Measurements from ENCODE around the gene ATF6B. TPM values are rescaled to one million over a fixed set of nuclear protein-coding genes. Genes with fewer than 3 reads are reported as not detected.

The ATF6B gene
- total and polyA plus RNA-seq, 8 donors, result 20.9 to 718 (median 54.2) TPM

GRCh38 chr6:32083812-32084768, 44.0 kb downstream of the ATF6B start:
- intact Hi-C loops (cut with DNase I; ENCODE audit: low total_unique reads), result no loop called here

DNA sequence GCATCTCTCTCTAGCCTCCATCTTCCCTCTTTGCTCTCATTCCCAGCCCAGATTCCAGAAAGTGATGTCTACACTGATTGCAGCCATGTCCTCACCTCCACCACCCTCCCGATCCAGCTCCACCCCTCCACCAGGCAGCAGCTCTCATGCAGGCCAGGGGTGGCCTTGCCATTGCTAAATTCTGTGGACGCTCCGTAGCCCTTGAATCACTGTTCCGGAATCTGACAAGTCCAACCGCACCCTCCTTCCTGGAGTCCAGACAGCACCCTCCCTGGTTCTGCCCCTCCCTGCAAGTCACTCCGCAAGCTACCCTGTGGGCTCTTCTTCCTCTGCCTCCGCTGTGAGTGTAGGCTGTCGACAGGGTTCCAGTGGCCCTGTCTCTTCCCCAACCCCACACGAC, 45.1 kb downstream of the ATF6B start:
- TF ChIP-seq EP300 (IDR thresholded peaks at IDR 0.05) (no peak), POLR2A (IDR thresholded peaks at IDR 0.05) (no peak), POLR2AphosphoS5 (IDR thresholded peaks at IDR 0.05) (no peak)
- TF ChIP-seq, protein P1, sequence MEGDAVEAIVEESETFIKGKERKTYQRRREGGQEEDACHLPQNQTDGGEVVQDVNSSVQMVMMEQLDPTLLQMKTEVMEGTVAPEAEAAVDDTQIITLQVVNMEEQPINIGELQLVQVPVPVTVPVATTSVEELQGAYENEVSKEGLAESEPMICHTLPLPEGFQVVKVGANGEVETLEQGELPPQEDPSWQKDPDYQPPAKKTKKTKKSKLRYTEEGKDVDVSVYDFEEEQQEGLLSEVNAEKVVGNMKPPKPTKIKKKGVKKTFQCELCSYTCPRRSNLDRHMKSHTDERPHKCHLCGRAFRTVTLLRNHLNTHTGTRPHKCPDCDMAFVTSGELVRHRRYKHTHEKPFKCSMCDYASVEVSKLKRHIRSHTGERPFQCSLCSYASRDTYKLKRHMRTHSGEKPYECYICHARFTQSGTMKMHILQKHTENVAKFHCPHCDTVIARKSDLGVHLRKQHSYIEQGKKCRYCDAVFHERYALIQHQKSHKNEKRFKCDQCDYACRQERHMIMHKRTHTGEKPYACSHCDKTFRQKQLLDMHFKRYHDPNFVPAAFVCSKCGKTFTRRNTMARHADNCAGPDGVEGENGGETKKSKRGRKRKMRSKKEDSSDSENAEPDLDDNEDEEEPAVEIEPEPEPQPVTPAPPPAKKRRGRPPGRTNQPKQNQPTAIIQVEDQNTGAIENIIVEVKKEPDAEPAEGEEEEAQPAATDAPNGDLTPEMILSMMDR (IDR thresholded peaks at IDR 0.05), result no peak
- WGBS, 5 donors, result 60 to 88% (median 76%) methylated on average over 9 of the region's 9 CpGs
- intact Hi-C loops (cut with DNase I; ENCODE audit: low total_unique reads), result no loop called here
- Histone ChIP-seq H3K4me1 (peaks cover 16 to 26% (median 20%) of the 10 kb centered on the region in 4 donors), H3K27me3 (peaks cover 0 to 35% (median 0%) of the 10 kb centered on the region in 3 donors), H3K9me3 (no peaks in the 10 kb centered on the region), H3K4me3 (no peak overlapping the region), H3K27ac (peak overlapping the region in 4 of 5 donors; percentile 60 to 77 (median 70)), H3K36me3 (peaks cover 0 to 40% (median 25%) of the 10 kb centered on the region in 4 donors)
- no peak for DNase-seq

More at GRCh38 chr6:32083812-32084768, 44.0 kb downstream of the ATF6B start:
- no peaks in the 10 kb centered on the region for H3K9me3 ChIP-seq
- H3K36me3 ChIP-seq, result peaks cover 0 to 32% (median 17%) of the 10 kb centered on the region in 4 donors
- peak overlapping the region in 3 of 5 donors; percentile 22 to 77 (median 76) for H3K27ac ChIP-seq
- H3K4me3 ChIP-seq, result no peak overlapping the region
- H3K27me3 ChIP-seq, result peaks cover 0 to 36% (median 0%) of the 10 kb centered on the region in 3 donors
- DNase-seq, result no peak
- TF ChIP-seq, protein P1 (IDR thresholded peaks at IDR 0.05), result no peak
- TF ChIP-seq POLR2A (IDR thresholded peaks at IDR 0.05), result no peak
- TF ChIP-seq POLR2AphosphoS5 (IDR thresholded peaks at IDR 0.05), result no peak
- TF ChIP-seq EP300 (IDR thresholded peaks at IDR 0.05), result no peak
- WGBS, 5 donors, result 93 to 96% (median 94%) methylated on average over 14 to 22 of the region's 22 CpGs
- peaks cover 17 to 30% (median 28%) of the 10 kb centered on the region in 4 donors for H3K4me1 ChIP-seq

DNA sequence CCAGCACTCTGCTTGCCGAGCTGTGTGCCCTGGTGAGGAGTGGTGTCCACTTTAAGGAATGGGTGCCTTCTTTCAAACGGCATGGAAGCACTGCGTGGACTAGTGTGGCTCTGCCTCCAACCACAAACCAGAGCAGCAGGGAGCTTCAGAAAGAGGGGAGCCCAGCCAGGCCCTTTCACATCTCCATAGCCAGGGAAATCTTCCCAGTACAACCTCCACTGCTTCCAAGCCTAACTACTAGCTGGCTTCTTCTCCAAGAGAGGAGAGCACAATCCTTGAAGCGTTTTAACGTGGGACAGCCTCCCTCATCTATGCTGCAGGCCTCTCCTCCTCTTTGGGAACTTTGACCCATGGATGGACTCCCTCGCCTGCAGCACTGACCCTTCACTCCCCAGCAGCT, 45.6 kb downstream of the ATF6B start:
- H3K27ac ChIP-seq, result peak overlapping the region in 4 of 5 donors; percentile 60 to 77 (median 70)
- H3K4me3 ChIP-seq, result no peak overlapping the region
- peaks cover 0 to 31% (median 0%) of the 10 kb centered on the region in 3 donors for H3K27me3 ChIP-seq
- no peaks in the 10 kb centered on the region for H3K9me3 ChIP-seq
- peaks cover 11 to 21% (median 16%) of the 10 kb centered on the region in 4 donors for H3K4me1 ChIP-seq
- intact Hi-C loops (cut with DNase I; ENCODE audit: low total_unique reads), result no loop called here
- 44 to 69% (median 57%) methylated on average over 6 of the region's 6 CpGs for WGBS, 5 donors
- H3K36me3 ChIP-seq, result peaks cover 0 to 40% (median 25%) of the 10 kb centered on the region in 4 donors
- TF ChIP-seq, protein P1 (IDR thresholded peaks at IDR 0.05), result no peak
- no peak for TF ChIP-seq EP300 (IDR thresholded peaks at IDR 0.05)
- no peak for TF ChIP-seq POLR2AphosphoS5 (IDR thresholded peaks at IDR 0.05)
- TF ChIP-seq POLR2A (IDR thresholded peaks at IDR 0.05), result no peak
- no peak for DNase-seq

- peak in 1 of 2 donors; percentile 74 for DNase-seq
- Histone ChIP-seq H3K27me3 (peaks cover 0 to 20% (median 0%) of the 10 kb centered on the region in 3 donors), H3K4me1 (peaks cover 0 to 10% (median 5%) of the 10 kb centered on the region in 4 donors), H3K4me3 (no peak overlapping the region), H3K27ac (peak overlapping the region; percentile 14 to 77 (median 65)), H3K36me3 (peaks cover 0 to 40% (median 28%) of the 10 kb centered on the region in 4 donors), H3K9me3 (no peaks in the 10 kb centered on the region)
- TF ChIP-seq POLR2AphosphoS5 (IDR thresholded peaks at IDR 0.05), result peak in 1 of 3 donors; percentile 25
- TF ChIP-seq, protein P1 (IDR thresholded peaks at IDR 0.05), result no peak
- 54 to 79% (median 72%) methylated on average over 12 to 22 of the region's 22 CpGs for WGBS, 5 donors
- intact Hi-C loops (cut with DNase I; ENCODE audit: low total_unique reads), result no loop called here
These were observed 46.7 kb downstream of the ATF6B start for GRCh38 chr6:32081168-32081990.

All from stomach (tissue), 9 donors.